NCI-H526 treated with DMSO at 0.1 percent for 48 hours (cell line): ENCODE measurements around the gene CCDC85A.

ENCODE experiments used
- DNase-seq: peaks from one replicate; lab custom pipeline; 2025; lab: John Stamatoyannopoulos, UW

The CCDC85A gene

GRCh38 chr2:56195563-56195962, 11.8 kb downstream of the CCDC85A start:
- no peak for DNase-seq

GRCh38 chr2:56197816-56198215, 14.0 kb downstream of the CCDC85A start:
- DNase-seq, result no peak

GRCh38 chr2:56198936-56199335, 15.1 kb downstream of the CCDC85A start:
- DNase-seq, result no peak

- DNase-seq, result no peak
Measured at GRCh38 chr2:56199492-56199891, 15.7 kb downstream of the CCDC85A start.

GRCh38 chr2:56202381-56203121, 18.8 kb downstream of the CCDC85A start:
- DNase-seq, result no peak

- no peak for DNase-seq
Measured at GRCh38 chr2:56204556-56204955, 20.8 kb downstream of the CCDC85A start.

GRCh38 chr2:56206250-56206649, 22.5 kb downstream of the CCDC85A start:
- DNase-seq, result no peak

- DNase-seq, result no peak
Measured at GRCh38 chr2:56207760-56208159, 24.0 kb downstream of the CCDC85A start.

- DNase-seq, result no peak
Measured at GRCh38 chr2:56208380-56208779, 24.6 kb downstream of the CCDC85A start.

GRCh38 chr2:56209701-56210100, 25.9 kb downstream of the CCDC85A start:
- DNase-seq, result no peak

GRCh38 chr2:56210291-56210690, 26.5 kb downstream of the CCDC85A start:
- no peak for DNase-seq

GRCh38 chr2:56211048-56211447, 27.3 kb downstream of the CCDC85A start:
- DNase-seq, result no peak

GRCh38 chr2:56215911-56216310, 32.1 kb downstream of the CCDC85A start:
- DNase-seq, result no peak

- no peak for DNase-seq
Measured at GRCh38 chr2:56217106-56217505, 33.3 kb downstream of the CCDC85A start.

- DNase-seq, result no peak
Measured at GRCh38 chr2:56222481-56222880, 38.7 kb downstream of the CCDC85A start.

- no peak for DNase-seq
Measured at GRCh38 chr2:56224316-56224715, 40.5 kb downstream of the CCDC85A start.

GRCh38 chr2:56227811-56228210, 44.0 kb downstream of the CCDC85A start:
- no peak for DNase-seq

GRCh38 chr2:56229397-56230060, 45.7 kb downstream of the CCDC85A start:
- DNase-seq, result no peak

- no peak for DNase-seq
Measured at GRCh38 chr2:56230156-56230555, 46.4 kb downstream of the CCDC85A start.

GRCh38 chr2:56231361-56231760, 47.6 kb downstream of the CCDC85A start:
- no peak for DNase-seq

GRCh38 chr2:56232912-56233311, 49.1 kb downstream of the CCDC85A start:
- DNase-seq, result no peak

GRCh38 chr2:56234241-56234640, 50.5 kb downstream of the CCDC85A start:
- DNase-seq, result no peak

GRCh38 chr2:56239030-56239429, 55.2 kb downstream of the CCDC85A start:
- DNase-seq, result no peak

- no peak for DNase-seq
Measured at GRCh38 chr2:56239437-56239836, 55.6 kb downstream of the CCDC85A start.
